ENCODE results near the gene AP3S2. TPM values are rescaled to one million over a fixed set of nuclear protein-coding genes. Genes with fewer than 3 reads are reported as not detected.

The AP3S2 gene
- total and polyA plus RNA-seq, 2 of the 8 experiments (the other 6 are each of a cell fraction or from before 2014, with no cell fraction given): 19.2 to 45.4 TPM

GRCh38 chr15:89841962-89842361, 51.8 kb downstream of the AP3S2 start:
- no peak for DNase-seq (ENCODE audit: low read depth in 1 of 2, low spot score in 2 of 2)
- no peak overlapping the region for H3K56ac ChIP-seq (replicated peaks; ENCODE audit: insufficient read length, low read depth, low read length)
- H3K23me2 ChIP-seq (ENCODE audit: low read depth, low read length): no peaks in the 10 kb centered on the region
- H3K14ac ChIP-seq (ENCODE audit: insufficient read length): no peak overlapping the region
- no peak overlapping the region for H2BK15ac ChIP-seq (ENCODE audit: low read length)
- H4K91ac ChIP-seq (replicated peaks; ENCODE audit: insufficient read length, low read length): no peak overlapping the region
- CTCF ChIA-PET (ENCODE audit: partially characterized antibody): interaction anchor here (1.8 to 2.8 kb wide), 3 partner anchors 13 to 71 kb away, joined by 3 to 11 read pairs (median 9); no protein-coding TSS in a partner anchor
- no peaks in the 10 kb centered on the region for H3K4me1 ChIP-seq (replicated peaks in 1 of 4; ENCODE audit: control insufficient read depth in 3 of 4, insufficient read depth in 4 of 4, low read length in 3 of 4)
- no peak overlapping the region for H2AK5ac ChIP-seq (ENCODE audit: low read depth, low read length)
- no peak overlapping the region for H3K9ac ChIP-seq (replicated peaks in 1 of 4; ENCODE audit: extremely low read depth in 1 of 4, low read depth in 3 of 4, low read length in 3 of 4)
- H3K9me3 ChIP-seq (ENCODE audit: insufficient read depth in 2 of 2, low read depth in 1 of 2, low read length in 1 of 2): no peaks in the 10 kb centered on the region
- H4K5ac ChIP-seq (ENCODE audit: insufficient read length, low read depth, low read length): no peak overlapping the region
- H3K4ac ChIP-seq (replicated peaks; ENCODE audit: insufficient read length, low read depth, low read length): no peak overlapping the region
- H3K79me1 ChIP-seq (ENCODE audit: low read depth, low read length): no peaks in the 10 kb centered on the region
- no peaks in the 10 kb centered on the region for H3K79me2 ChIP-seq (ENCODE audit: control insufficient read depth in 1 of 2, insufficient read depth in 2 of 2, low read length in 2 of 2)
- peaks cover 2 to 6% (median 4%) of the 10 kb centered on the region in 4 experiments; a peak in 4 of 8 replicates for H3K36me3 ChIP-seq (ENCODE audit: control insufficient read depth in 2 of 4, insufficient read depth in 4 of 4, low read length in 3 of 4)
- H2AFZ ChIP-seq (ENCODE audit: low read length): no peak overlapping the region
- WGBS, 2 experiments (ENCODE audit: extremely low coverage in 1 of 2, insufficient coverage in 1 of 2, insufficient read length in 1 of 2, insufficient replicate concordance in 2 of 2, low coverage in 1 of 2, low lambda C conversion rate in 2 of 2, missing lambda C conversion rate in 1 of 2): 95% methylated on average over 1 of the region's 1 CpG; no CpG with 5 or more reads in 1 of the 2 experiments
- no peak overlapping the region for H3K4me2 ChIP-seq (ENCODE audit: insufficient read depth in 1 of 2, low read depth in 2 of 2, low read length in 2 of 2)
- H3K18ac ChIP-seq (ENCODE audit: extremely low read depth, low read length): no peak overlapping the region
- H4K20me1 ChIP-seq (replicated peaks in 1 of 2; ENCODE audit: control insufficient read depth in 1 of 2, insufficient read depth in 2 of 2, low read length in 2 of 2): peaks cover 0 to 4% of the 10 kb centered on the region in 2 experiments
- H3K27me3 ChIP-seq (replicated peaks in 1 of 4; ENCODE audit: control insufficient read depth in 3 of 4, extremely low read depth in 1 of 4, insufficient read depth in 3 of 4, low read length in 3 of 4): no peaks in the 10 kb centered on the region
- no peak for TF ChIP-seq BRCA1 (IDR thresholded peaks at IDR 0.05; ENCODE audit: low read depth, low read length)
- no peak for TF ChIP-seq HDAC6 (IDR thresholded peaks at IDR 0.05; ENCODE audit: low read depth, low read length)
- TF ChIP-seq USF2 (IDR thresholded peaks at IDR 0.05; ENCODE audit: low read length): no peak
- no peak for TF ChIP-seq KDM4A (IDR thresholded peaks at IDR 0.05; ENCODE audit: low read depth, low read length, severe bottlenecking)
- TF ChIP-seq NRF1 (IDR thresholded peaks at IDR 0.05; ENCODE audit: low read depth, low read length): no peak
- no peak for TF ChIP-seq BACH1 (IDR thresholded peaks at IDR 0.05; ENCODE audit: low read length)
- no peak for TF ChIP-seq YY1 (IDR thresholded peaks at IDR 0.05; ENCODE audit: low read depth, low read length)
- TF ChIP-seq RBBP5 (IDR thresholded peaks at IDR 0.05; ENCODE audit: borderline replicate concordance, low read depth, low read length): no peak
- no peak for TF ChIP-seq POLR2A (IDR thresholded peaks at IDR 0.05; ENCODE audit: control extremely low read depth in 1 of 2, low read depth in 2 of 2, low read length in 2 of 2)
- TF ChIP-seq MAFK (IDR thresholded peaks at IDR 0.05; ENCODE audit: low read depth, low read length): no peak
- no peak overlapping the region for H2BK12ac ChIP-seq (ENCODE audit: low read depth, low read length)
- no peak for FAIRE-seq
- H2BK5ac ChIP-seq (ENCODE audit: low read depth, low read length): no peak overlapping the region
- no peak overlapping the region for H2BK120ac ChIP-seq (replicated peaks; ENCODE audit: low read depth, low read length)
- H3K27ac ChIP-seq (ENCODE audit: low read depth, low read length): no peak overlapping the region
- POLR2A ChIA-PET (ENCODE audit: partially characterized antibody): no interaction called here
- no peak overlapping the region for H3K4me3 ChIP-seq (ENCODE audit: extremely low read depth in 1 of 4, insufficient read depth in 2 of 4, low read depth in 3 of 4, low read length in 4 of 4)
- H3K23ac ChIP-seq (ENCODE audit: insufficient read length): no peak overlapping the region
- no peak overlapping the region for H4K8ac ChIP-seq (ENCODE audit: extremely low read depth, insufficient read depth, low read length)
- no peak overlapping the region for H2BK20ac ChIP-seq (ENCODE audit: low read length)
